ENCODE data around the gene KRT31. TPM values are rescaled to one million over a fixed set of nuclear protein-coding genes. Genes with fewer than 3 reads are reported as not detected.

KRT31 gene
- total RNA-seq, 1 experiment from 2014 or later: not detected

DNA sequence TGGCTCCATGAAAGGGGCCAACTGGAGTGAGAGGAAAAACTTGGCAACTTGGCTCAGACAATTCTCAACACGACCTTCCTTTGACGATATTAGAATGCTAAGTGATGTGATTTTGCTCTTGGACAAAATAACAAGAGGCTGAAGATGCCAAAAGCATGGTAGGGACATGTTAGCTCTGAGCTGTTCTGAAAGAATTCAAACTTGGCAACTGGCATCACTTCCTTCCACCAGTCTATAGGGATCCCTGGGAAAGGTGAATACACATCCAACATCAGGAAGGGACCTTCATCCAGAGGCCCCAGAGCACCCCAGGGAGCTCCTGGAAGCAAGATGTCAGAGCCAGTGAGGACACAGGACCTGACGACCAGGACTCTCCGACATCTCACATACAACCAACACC lies 22.7 kb upstream of the KRT31 start:
- ChIA-PET CTCF (no interaction called here), RAD21 (ENCODE audit: low non-redundant PET in 1 of 2, low total read pairs in 2 of 2, uncharacterized antibody in 2 of 2, unreplicated experiment in 2 of 2) (no interaction called here), POLR2A (no interaction called here)
- no peak overlapping the region for H3K4me3 ChIP-seq (replicated peaks in 1 of 2; ENCODE audit: low read depth in 1 of 2, low read length in 2 of 2)
- no peak overlapping the region for H3K9ac ChIP-seq (ENCODE audit: low read length)
- no peak overlapping the region for H3K27ac ChIP-seq (ENCODE audit: low read depth, low read length)
- intact Hi-C loops (cut with micrococcal nuclease): no loop called here
- no peaks in the 10 kb centered on the region for H3K27me3 ChIP-seq (ENCODE audit: insufficient read depth, low read length)
- no peaks in the 10 kb centered on the region for H3K9me3 ChIP-seq (ENCODE audit: control insufficient read depth in 1 of 2, insufficient read depth in 1 of 2, low read depth in 1 of 2, low read length in 2 of 2)
- DNase-seq (ENCODE audit: low read depth, low spot score) (no peak), ATAC-seq (no peak)
- H3K9me2 ChIP-seq (ENCODE audit: insufficient read depth): no peaks in the 10 kb centered on the region
- H3K4me2 ChIP-seq (ENCODE audit: low read length): no peak overlapping the region
- no TSS peak for BruUV-seq (replicated peaks)
- TF ChIP-seq, protein P1, sequence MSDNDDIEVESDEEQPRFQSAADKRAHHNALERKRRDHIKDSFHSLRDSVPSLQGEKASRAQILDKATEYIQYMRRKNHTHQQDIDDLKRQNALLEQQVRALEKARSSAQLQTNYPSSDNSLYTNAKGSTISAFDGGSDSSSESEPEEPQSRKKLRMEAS (IDR thresholded peaks at IDR 0.05): no peak
- TF ChIP-seq EZH2phosphoT487 (IDR thresholded peaks at IDR 0.05; ENCODE audit: borderline replicate concordance) (no peak), TCF7L2 (IDR thresholded peaks at IDR 0.05; ENCODE audit: borderline replicate concordance, extremely low read depth, insufficient read depth, insufficient read length) (no peak), SRF (IDR thresholded peaks at IDR 0.05; ENCODE audit: low read depth) (no peak), CEBPB (IDR thresholded peaks at IDR 0.05; ENCODE audit: low read depth) (no peak), YY1 (IDR thresholded peaks at IDR 0.05; ENCODE audit: extremely low read depth, insufficient replicate concordance, low read depth, low read length) (no peak), ZFX (IDR thresholded peaks at IDR 0.05) (no peak), POLR2AphosphoS5 (IDR thresholded peaks at IDR 0.05; ENCODE audit: low read depth, low read length) (no peak), EGR1 (IDR thresholded peaks at IDR 0.05; ENCODE audit: low read depth) (no peak), ZNF274 (IDR thresholded peaks at IDR 0.05; ENCODE audit: low read depth, low read length) (no peak), SIN3A (IDR thresholded peaks at IDR 0.05; ENCODE audit: low read depth) (no peak), JUND (IDR thresholded peaks at IDR 0.05) (no peak)
- TF ChIP-seq, protein P2, sequence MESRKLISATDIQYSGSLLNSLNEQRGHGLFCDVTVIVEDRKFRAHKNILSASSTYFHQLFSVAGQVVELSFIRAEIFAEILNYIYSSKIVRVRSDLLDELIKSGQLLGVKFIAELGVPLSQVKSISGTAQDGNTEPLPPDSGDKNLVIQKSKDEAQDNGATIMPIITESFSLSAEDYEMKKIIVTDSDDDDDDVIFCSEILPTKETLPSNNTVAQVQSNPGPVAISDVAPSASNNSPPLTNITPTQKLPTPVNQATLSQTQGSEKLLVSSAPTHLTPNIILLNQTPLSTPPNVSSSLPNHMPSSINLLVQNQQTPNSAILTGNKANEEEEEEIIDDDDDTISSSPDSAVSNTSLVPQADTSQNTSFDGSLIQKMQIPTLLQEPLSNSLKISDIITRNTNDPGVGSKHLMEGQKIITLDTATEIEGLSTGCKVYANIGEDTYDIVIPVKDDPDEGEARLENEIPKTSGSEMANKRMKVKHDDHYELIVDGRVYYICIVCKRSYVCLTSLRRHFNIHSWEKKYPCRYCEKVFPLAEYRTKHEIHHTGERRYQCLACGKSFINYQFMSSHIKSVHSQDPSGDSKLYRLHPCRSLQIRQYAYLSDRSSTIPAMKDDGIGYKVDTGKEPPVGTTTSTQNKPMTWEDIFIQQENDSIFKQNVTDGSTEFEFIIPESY (IDR thresholded peaks at IDR 0.05; ENCODE audit: extremely low read depth, insufficient replicate concordance, low read length): no peak
- TF ChIP-seq, protein P3, sequence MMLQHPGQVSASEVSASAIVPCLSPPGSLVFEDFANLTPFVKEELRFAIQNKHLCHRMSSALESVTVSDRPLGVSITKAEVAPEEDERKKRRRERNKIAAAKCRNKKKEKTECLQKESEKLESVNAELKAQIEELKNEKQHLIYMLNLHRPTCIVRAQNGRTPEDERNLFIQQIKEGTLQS (IDR thresholded peaks at IDR 0.05): no peak
- TF ChIP-seq, protein P4, sequence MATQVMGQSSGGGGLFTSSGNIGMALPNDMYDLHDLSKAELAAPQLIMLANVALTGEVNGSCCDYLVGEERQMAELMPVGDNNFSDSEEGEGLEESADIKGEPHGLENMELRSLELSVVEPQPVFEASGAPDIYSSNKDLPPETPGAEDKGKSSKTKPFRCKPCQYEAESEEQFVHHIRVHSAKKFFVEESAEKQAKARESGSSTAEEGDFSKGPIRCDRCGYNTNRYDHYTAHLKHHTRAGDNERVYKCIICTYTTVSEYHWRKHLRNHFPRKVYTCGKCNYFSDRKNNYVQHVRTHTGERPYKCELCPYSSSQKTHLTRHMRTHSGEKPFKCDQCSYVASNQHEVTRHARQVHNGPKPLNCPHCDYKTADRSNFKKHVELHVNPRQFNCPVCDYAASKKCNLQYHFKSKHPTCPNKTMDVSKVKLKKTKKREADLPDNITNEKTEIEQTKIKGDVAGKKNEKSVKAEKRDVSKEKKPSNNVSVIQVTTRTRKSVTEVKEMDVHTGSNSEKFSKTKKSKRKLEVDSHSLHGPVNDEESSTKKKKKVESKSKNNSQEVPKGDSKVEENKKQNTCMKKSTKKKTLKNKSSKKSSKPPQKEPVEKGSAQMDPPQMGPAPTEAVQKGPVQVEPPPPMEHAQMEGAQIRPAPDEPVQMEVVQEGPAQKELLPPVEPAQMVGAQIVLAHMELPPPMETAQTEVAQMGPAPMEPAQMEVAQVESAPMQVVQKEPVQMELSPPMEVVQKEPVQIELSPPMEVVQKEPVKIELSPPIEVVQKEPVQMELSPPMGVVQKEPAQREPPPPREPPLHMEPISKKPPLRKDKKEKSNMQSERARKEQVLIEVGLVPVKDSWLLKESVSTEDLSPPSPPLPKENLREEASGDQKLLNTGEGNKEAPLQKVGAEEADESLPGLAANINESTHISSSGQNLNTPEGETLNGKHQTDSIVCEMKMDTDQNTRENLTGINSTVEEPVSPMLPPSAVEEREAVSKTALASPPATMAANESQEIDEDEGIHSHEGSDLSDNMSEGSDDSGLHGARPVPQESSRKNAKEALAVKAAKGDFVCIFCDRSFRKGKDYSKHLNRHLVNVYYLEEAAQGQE (IDR thresholded peaks at IDR 0.05; ENCODE audit: low read depth): no peak
- no peaks in the 10 kb centered on the region for H4K20me1 ChIP-seq (ENCODE audit: insufficient read depth)
- H3K79me2 ChIP-seq (ENCODE audit: insufficient read depth, low read length): no peaks in the 10 kb centered on the region
- H3K4me1 ChIP-seq (ENCODE audit: control insufficient read depth in 1 of 2, insufficient read depth in 2 of 2, low read length in 2 of 2): peaks cover 15 to 41% of the 10 kb centered on the region in 2 experiments
- H2AFZ ChIP-seq (ENCODE audit: low read depth, low read length, poor library complexity, severe bottlenecking): no peak overlapping the region
- H3K36me3 ChIP-seq (ENCODE audit: control insufficient read depth in 1 of 2, insufficient read depth in 2 of 2, low read length in 2 of 2): no peaks in the 10 kb centered on the region

Measured in HCT116 (cell line).